Esophagus squamous epithelium (tissue), 5 donors: Measurements from ENCODE around the gene TM9SF2. TPM values are rescaled to one million over a fixed set of nuclear protein-coding genes. Genes with fewer than 3 reads are reported as not detected.
A peak's percentile ranks its signal among the peaks of the same experiment; 100 is the strongest.

Experiments
- DNase-seq: peaks from one replicate; lab custom pipeline; 2025; lab: John Stamatoyannopoulos, UW
- H3K27ac ChIP-seq, 4 donors: fragments of 200-600 bp; sonication (generic); one replicate each; pipeline ENCODE4 v1.5.1; 2016 to 2019; ENCODE audit warnings: mild to moderate bottlenecking in 1 of 4
- H3K27me3 ChIP-seq, 4 donors: fragments of 200-600 bp; sonication (generic); 1 replicate in 3 of 4; 2 replicates in 1 of 4; pipeline versions ENCODE4 v1.5.1 to v1.6.0; 2017 to 2021; ENCODE audit warnings: antibody characterized with exemption in 1 of 4
- H3K36me3 ChIP-seq, 3 donors: fragments of 200-600 bp; sonication (generic); one replicate each; pipeline ENCODE4 v1.5.1; 2016 to 2019
- H3K4me1 ChIP-seq, 3 donors: fragments of 200-600 bp; sonication (generic); one replicate each; pipeline ENCODE4 v1.5.1; 2017 to 2019
- H3K4me3 ChIP-seq, 4 donors: fragments of 200-600 bp; sonication (generic); 1 replicate in 3 of 4; 2 replicates in 1 of 4; pipeline ENCODE4 v1.5.1; 2016 to 2019; ENCODE audit warnings: mild to moderate bottlenecking in 2 of 4, moderate library complexity in 1 of 4
- H3K9me3 ChIP-seq, 3 donors: fragments of 200-600 bp; sonication (generic); one replicate each; pipeline ENCODE4 v1.5.1; 2016 to 2019
- POLR2A ChIP-seq, 4 donors: fragments of 450-650 bp; IDR thresholded peaks; one replicate each; pipeline ENCODE4 v1.6.1; 2017; ENCODE audit warnings: antibody characterized with exemption in 4 of 4, mild to moderate bottlenecking in 4 of 4, moderate library complexity in 3 of 4
- WGBS, 2 donors: methylation state at CpG; one replicate each; pipeline ENCODE4 v1.1.5; 2018; 5-methylcytosine and 5-hydroxymethylcytosine counted together
- intact Hi-C: fragments of 100-400 bp; cut with DNase I; formaldehyde crosslinking; loops from one replicate; pipeline ENCODE4 v1.15.0; 2022
- total RNA-seq, 4 donors: library from RNA; depleted of rRNA; stranded (reverse); fragments of >200 nt; gene quantifications; one replicate each; pipeline ENCODE4 v1.1.0, GENCODE V29; 2016
- TF ChIP-seq, protein P1 (sequence below), 6 experiments: fragments of 450-650 bp in 4 of 6; fragments of 200-600 bp in 2 of 6; sonication (generic) in 2 of 6; IDR thresholded peaks; one replicate each; pipeline ENCODE4 v1.5.1; 2016 to 2019; ENCODE audit warnings: antibody characterized with exemption in 6 of 6, mild to moderate bottlenecking in 4 of 6, moderate library complexity in 4 of 6
- donor health status: DM: yes; HTN: yes; CAD: no.

Gene TM9SF2
- total RNA-seq, 4 donors from 2014 or later, result 60.5 to 118 (median 79.0) TPM

DNA sequence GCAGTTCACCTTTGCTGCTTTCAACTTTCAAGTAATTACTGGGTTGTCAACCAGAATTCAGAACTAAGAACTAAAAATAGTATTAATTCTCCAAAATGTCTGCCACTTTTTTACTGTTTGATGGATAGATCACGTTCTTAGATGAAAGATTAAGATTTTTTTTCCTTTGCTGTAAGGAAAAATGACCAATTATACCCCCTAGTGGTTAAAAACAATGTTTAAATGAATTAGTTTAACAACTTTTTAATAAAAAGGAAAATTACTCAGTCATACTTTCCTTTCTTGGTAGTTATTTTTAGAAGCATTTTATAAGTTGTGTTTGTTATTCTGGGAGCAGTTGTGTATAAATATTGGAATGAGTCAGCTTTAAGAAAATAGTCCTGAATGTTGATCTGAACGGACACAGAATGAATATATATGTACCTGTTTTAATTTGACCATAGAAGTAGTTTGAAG, 4.6 kb downstream of the TM9SF2 start:
- intact Hi-C loops, result loop anchor here (10.0 kb wide), 1 partner anchor 61 kb away; no protein-coding TSS in a partner anchor

DNA sequence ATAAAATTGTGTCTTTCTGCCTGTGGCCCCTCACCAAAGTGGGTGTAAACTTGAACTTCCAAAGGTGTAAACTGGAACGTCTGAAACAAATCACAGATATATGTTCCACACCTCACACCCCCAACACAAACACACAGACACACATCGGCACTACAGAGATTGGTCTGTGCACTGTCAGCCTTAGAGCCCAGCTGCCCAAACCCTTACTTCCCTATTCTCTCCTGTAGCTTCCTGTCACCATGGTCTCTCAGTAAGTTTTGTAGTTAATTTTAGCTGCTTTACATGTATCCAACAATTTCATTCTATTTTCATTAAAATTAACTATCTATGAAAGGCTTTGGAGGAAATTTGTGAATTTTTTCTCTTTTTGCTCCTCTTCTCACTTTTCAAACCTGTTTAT, 5.4 kb downstream of the TM9SF2 start:
- 44 to 45% methylated on average over 2 of the region's 2 CpGs for WGBS, 2 donors
- TF ChIP-seq, protein P1, sequence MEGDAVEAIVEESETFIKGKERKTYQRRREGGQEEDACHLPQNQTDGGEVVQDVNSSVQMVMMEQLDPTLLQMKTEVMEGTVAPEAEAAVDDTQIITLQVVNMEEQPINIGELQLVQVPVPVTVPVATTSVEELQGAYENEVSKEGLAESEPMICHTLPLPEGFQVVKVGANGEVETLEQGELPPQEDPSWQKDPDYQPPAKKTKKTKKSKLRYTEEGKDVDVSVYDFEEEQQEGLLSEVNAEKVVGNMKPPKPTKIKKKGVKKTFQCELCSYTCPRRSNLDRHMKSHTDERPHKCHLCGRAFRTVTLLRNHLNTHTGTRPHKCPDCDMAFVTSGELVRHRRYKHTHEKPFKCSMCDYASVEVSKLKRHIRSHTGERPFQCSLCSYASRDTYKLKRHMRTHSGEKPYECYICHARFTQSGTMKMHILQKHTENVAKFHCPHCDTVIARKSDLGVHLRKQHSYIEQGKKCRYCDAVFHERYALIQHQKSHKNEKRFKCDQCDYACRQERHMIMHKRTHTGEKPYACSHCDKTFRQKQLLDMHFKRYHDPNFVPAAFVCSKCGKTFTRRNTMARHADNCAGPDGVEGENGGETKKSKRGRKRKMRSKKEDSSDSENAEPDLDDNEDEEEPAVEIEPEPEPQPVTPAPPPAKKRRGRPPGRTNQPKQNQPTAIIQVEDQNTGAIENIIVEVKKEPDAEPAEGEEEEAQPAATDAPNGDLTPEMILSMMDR (IDR thresholded peaks at IDR 0.05), result no peak
- TF ChIP-seq POLR2A (IDR thresholded peaks at IDR 0.05), result no peak
- H3K27ac ChIP-seq, result no peak overlapping the region
- peaks cover 0 to 7% (median 0%) of the 10 kb centered on the region in 3 donors for H3K9me3 ChIP-seq
- H3K4me1 ChIP-seq, result peaks cover 7 to 77% (median 8%) of the 10 kb centered on the region in 3 donors
- H3K36me3 ChIP-seq, result peaks cover 3 to 24% (median 6%) of the 10 kb centered on the region in 3 donors
- no peak for DNase-seq
- intact Hi-C loops, result loop anchor here (10.0 kb wide), 1 partner anchor 62 kb away; no protein-coding TSS in a partner anchor
- H3K27me3 ChIP-seq, result no peaks in the 10 kb centered on the region
- no peak overlapping the region for H3K4me3 ChIP-seq

More for the DNA sequence above, 4.6 kb downstream of the TM9SF2 start:
- Histone ChIP-seq H3K36me3 (peaks cover 3 to 24% (median 6%) of the 10 kb centered on the region in 3 donors), H3K27ac (no peak overlapping the region), H3K4me1 (peaks cover 8 to 71% (median 8%) of the 10 kb centered on the region in 3 donors), H3K27me3 (no peaks in the 10 kb centered on the region), H3K9me3 (peaks cover 0 to 7% (median 0%) of the 10 kb centered on the region in 3 donors), H3K4me3 (no peak overlapping the region)
- DNase-seq, result no peak
- no peak for TF ChIP-seq POLR2A (IDR thresholded peaks at IDR 0.05)
- TF ChIP-seq, protein P1 (IDR thresholded peaks at IDR 0.05), result peak in 3 of 6 experiments; percentile 27 to 44 (median 34)
- WGBS, 2 donors, result 11 to 18% methylated on average over 2 of the region's 2 CpGs

DNA sequence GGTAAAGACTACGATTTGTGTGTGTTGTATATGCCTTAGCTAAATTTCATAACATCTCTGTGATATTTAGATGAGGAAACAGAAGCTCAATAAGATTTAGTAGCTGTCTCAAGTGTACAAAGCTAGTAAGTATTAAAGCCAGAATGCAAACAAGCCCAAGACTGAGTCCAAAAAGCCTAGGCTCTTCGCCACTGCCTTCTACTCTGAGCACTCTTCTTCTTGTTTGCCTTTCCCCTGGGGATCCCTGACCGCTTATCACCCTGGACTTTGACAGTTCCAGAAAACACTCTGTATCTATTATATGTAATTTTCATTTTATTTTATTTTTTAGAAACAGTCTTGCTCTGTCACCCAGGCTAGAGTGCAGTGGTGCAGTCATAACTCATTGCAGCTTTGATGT, 5.8 kb downstream of the TM9SF2 start:
- peaks cover 3 to 24% (median 6%) of the 10 kb centered on the region in 3 donors for H3K36me3 ChIP-seq
- peaks cover 7 to 80% (median 8%) of the 10 kb centered on the region in 3 donors for H3K4me1 ChIP-seq
- no peak overlapping the region for H3K27ac ChIP-seq
- TF ChIP-seq, protein P1 (IDR thresholded peaks at IDR 0.05), result no peak
- TF ChIP-seq POLR2A (IDR thresholded peaks at IDR 0.05), result no peak
- H3K4me3 ChIP-seq, result no peak overlapping the region
- 76 to 89% methylated on average over 3 of the region's 3 CpGs for WGBS, 2 donors
- intact Hi-C loops, result loop anchor here (10.0 kb wide), 1 partner anchor 62 kb away; no protein-coding TSS in a partner anchor
- H3K27me3 ChIP-seq, result no peaks in the 10 kb centered on the region
- DNase-seq, result no peak
- peaks cover 0 to 7% (median 0%) of the 10 kb centered on the region in 3 donors for H3K9me3 ChIP-seq

DNA sequence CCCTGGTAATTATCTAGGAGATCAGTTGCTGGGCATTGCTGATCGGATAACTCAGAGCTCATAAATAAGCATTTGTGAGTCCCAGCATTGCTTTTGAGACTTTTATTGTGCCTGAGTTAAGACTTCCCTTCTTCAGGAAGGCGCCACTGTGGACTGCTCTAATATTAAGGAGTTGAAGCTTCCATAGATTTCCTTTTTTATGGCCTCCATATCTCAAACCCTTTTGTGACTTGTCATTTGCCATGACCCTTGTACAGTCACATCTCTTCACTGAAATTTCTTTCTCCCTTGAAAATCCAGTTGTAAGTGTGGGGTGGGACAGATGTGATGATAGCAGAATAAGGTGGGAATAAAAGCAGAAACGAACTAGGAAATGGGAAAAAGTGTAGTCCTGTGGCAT, 6.3 kb downstream of the TM9SF2 start:
- Histone ChIP-seq H3K36me3 (peaks cover 3 to 24% (median 6%) of the 10 kb centered on the region in 3 donors), H3K27ac (no peak overlapping the region), H3K4me1 (peaks cover 6 to 80% (median 7%) of the 10 kb centered on the region in 3 donors), H3K9me3 (peaks cover 0 to 7% (median 0%) of the 10 kb centered on the region in 3 donors), H3K4me3 (no peak overlapping the region), H3K27me3 (no peaks in the 10 kb centered on the region)
- no peak for DNase-seq
- 73 to 74% methylated on average over 3 of the region's 3 CpGs for WGBS, 2 donors
- intact Hi-C loops, result loop anchor here (10.0 kb wide), 1 partner anchor 63 kb away; no protein-coding TSS in a partner anchor
- TF ChIP-seq, protein P1 (IDR thresholded peaks at IDR 0.05), result no peak
- no peak for TF ChIP-seq POLR2A (IDR thresholded peaks at IDR 0.05)

DNA sequence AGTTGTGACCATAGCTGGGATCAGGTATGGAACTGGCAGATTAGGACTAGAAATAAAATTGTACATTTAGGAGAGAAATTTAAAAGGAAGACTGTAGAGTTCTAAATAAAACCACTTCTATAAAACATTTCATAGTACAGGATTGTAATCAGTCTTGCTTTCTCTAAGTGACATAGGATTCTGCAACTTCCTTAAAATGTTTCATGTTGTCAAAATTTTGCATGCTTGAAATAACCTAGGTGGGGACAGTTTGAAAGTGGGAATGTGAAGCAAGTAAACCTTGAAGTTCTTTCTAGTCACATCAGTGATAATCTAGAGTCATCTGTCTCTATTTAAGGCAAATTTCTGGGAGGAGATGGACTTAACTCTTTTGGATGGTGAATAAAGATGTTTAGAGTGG, 6.7 kb downstream of the TM9SF2 start:
- Histone ChIP-seq H3K4me1 (peaks cover 5 to 78% (median 6%) of the 10 kb centered on the region in 3 donors), H3K36me3 (peaks cover 3 to 24% (median 6%) of the 10 kb centered on the region in 3 donors), H3K9me3 (peaks cover 0 to 7% (median 0%) of the 10 kb centered on the region in 3 donors), H3K27me3 (no peaks in the 10 kb centered on the region), H3K27ac (no peak overlapping the region), H3K4me3 (no peak overlapping the region)
- DNase-seq, result no peak
- TF ChIP-seq POLR2A (IDR thresholded peaks at IDR 0.05), result no peak
- intact Hi-C loops, result loop anchor here (10.0 kb wide), 1 partner anchor 63 kb away; no protein-coding TSS in a partner anchor
